ENCODE data around the gene SRP54.
A peak's percentile ranks its signal among the peaks of the same experiment; 100 is the strongest.
"Not testable (repeated sequence)": the region's sequence is repeated elsewhere in the genome, so short reads cannot be mapped to it uniquely, and the experiment has no call there.

SRP54 gene

GRCh38 chr14:35042632-35043031 is 59.8 kb downstream of the SRP54 start:
- H3K4me3 Mint-ChIP-seq = no peak overlapping the region

GRCh38 chr14:35043046-35043445 is 60.3 kb downstream of the SRP54 start:
- peaks cover 23% of the 10 kb centered on the region for H3K4me1 Mint-ChIP-seq
- no peak for ATAC-seq (replicated peaks; ENCODE audit: extremely low read depth, poor library complexity, severe bottlenecking)
- peaks cover 16% of the 10 kb centered on the region for H3K36me3 Mint-ChIP-seq (ENCODE audit: insufficient read depth)
- peak overlapping the region; percentile 63 for H3K27ac Mint-ChIP-seq (ENCODE audit: low read depth)
- no peaks in the 10 kb centered on the region for H3K9me3 Mint-ChIP-seq
- DNase-seq (ENCODE audit: low spot score in 2 of 2) = no peak
- no peak overlapping the region for H3K4me3 Mint-ChIP-seq
- H3K27me3 Mint-ChIP-seq = no peaks in the 10 kb centered on the region

More at GRCh38 chr14:35042632-35043031, 59.8 kb downstream of the SRP54 start:
- no peaks in the 10 kb centered on the region for H3K9me3 Mint-ChIP-seq
- peaks cover 16% of the 10 kb centered on the region for H3K36me3 Mint-ChIP-seq (ENCODE audit: insufficient read depth)
- peaks cover 18% of the 10 kb centered on the region for H3K4me1 Mint-ChIP-seq
- DNase-seq (ENCODE audit: low spot score in 2 of 2) = no peak
- ATAC-seq (replicated peaks; ENCODE audit: extremely low read depth, poor library complexity, severe bottlenecking) = no peak
- no peaks in the 10 kb centered on the region for H3K27me3 Mint-ChIP-seq
- peak overlapping the region; percentile 63 for H3K27ac Mint-ChIP-seq (ENCODE audit: low read depth)

GRCh38 chr14:35044939-35045797 is 62.4 kb downstream of the SRP54 start:
- no peaks in the 10 kb centered on the region for H3K9me3 Mint-ChIP-seq
- H3K4me1 Mint-ChIP-seq = peaks cover 26% of the 10 kb centered on the region
- H3K27me3 Mint-ChIP-seq = no peaks in the 10 kb centered on the region
- ATAC-seq (replicated peaks; ENCODE audit: extremely low read depth, poor library complexity, severe bottlenecking) = no peak
- H3K4me3 Mint-ChIP-seq = peak overlapping the region; percentile 95
- H3K36me3 Mint-ChIP-seq (ENCODE audit: insufficient read depth) = peaks cover 24% of the 10 kb centered on the region
- H3K27ac Mint-ChIP-seq (ENCODE audit: low read depth) = peak overlapping the region; percentile 94
- no peak for DNase-seq (ENCODE audit: low spot score in 2 of 2)

GRCh38 chr14:35045798-35046047 is 62.9 kb downstream of the SRP54 start:
- ATAC-seq (replicated peaks; ENCODE audit: extremely low read depth, poor library complexity, severe bottlenecking) = no peak
- H3K36me3 Mint-ChIP-seq (ENCODE audit: insufficient read depth) = peaks cover 26% of the 10 kb centered on the region

GRCh38 chr14:35046048-35046750 is 63.4 kb downstream of the SRP54 start, which contains the start of gene FAM177A1:
FAM177A1 (plus strand) TSS chr14:35046272; CDS start chr14:35046464, 192 bp downstream.
- peaks cover 28% of the 10 kb centered on the region for H3K36me3 Mint-ChIP-seq (ENCODE audit: insufficient read depth)
- peak within 1 kb of the TSS; percentile 95 for H3K4me3 Mint-ChIP-seq
- peak within 1 kb of the TSS; percentile 94 for H3K27ac Mint-ChIP-seq (ENCODE audit: low read depth)
- H3K9me3 Mint-ChIP-seq = no peaks in the 10 kb centered on the region
- DNase-seq (ENCODE audit: low spot score in 2 of 2) (peak; percentile 91 to 99), ATAC-seq (replicated peaks; ENCODE audit: extremely low read depth, poor library complexity, severe bottlenecking) (peak; percentile 86)
- peaks cover 26% of the 10 kb centered on the region for H3K4me1 Mint-ChIP-seq
- H3K27me3 Mint-ChIP-seq = no peaks in the 10 kb centered on the region

More at GRCh38 chr14:35045798-35046047, 62.9 kb downstream of the SRP54 start:
- H3K27me3 Mint-ChIP-seq = no peaks in the 10 kb centered on the region
- H3K27ac Mint-ChIP-seq (ENCODE audit: low read depth) = peak overlapping the region; percentile 94
- H3K9me3 Mint-ChIP-seq = no peaks in the 10 kb centered on the region
- DNase-seq (ENCODE audit: low spot score in 2 of 2) = no peak
- H3K4me1 Mint-ChIP-seq = peaks cover 26% of the 10 kb centered on the region
- H3K4me3 Mint-ChIP-seq = peak overlapping the region; percentile 95

GRCh38 chr14:35046751-35047536 is 64.2 kb downstream of the SRP54 start:
- H3K27ac Mint-ChIP-seq (ENCODE audit: low read depth) = peak overlapping the region; percentile 94
- no peaks in the 10 kb centered on the region for H3K27me3 Mint-ChIP-seq
- DNase-seq (ENCODE audit: low spot score in 2 of 2) = peak in 1 of 2 donors; percentile 39
- H3K4me1 Mint-ChIP-seq = peaks cover 26% of the 10 kb centered on the region
- no peaks in the 10 kb centered on the region for H3K9me3 Mint-ChIP-seq
- peak; percentile 1 for ATAC-seq (replicated peaks; ENCODE audit: extremely low read depth, poor library complexity, severe bottlenecking)
- H3K36me3 Mint-ChIP-seq (ENCODE audit: insufficient read depth) = peaks cover 28% of the 10 kb centered on the region
- peak overlapping the region; percentile 95 for H3K4me3 Mint-ChIP-seq

GRCh38 chr14:35047976-35048513 is 65.3 kb downstream of the SRP54 start:
- no peaks in the 10 kb centered on the region for H3K27me3 Mint-ChIP-seq
- ATAC-seq (replicated peaks; ENCODE audit: extremely low read depth, poor library complexity, severe bottlenecking) (no peak), DNase-seq (ENCODE audit: low spot score in 2 of 2) (no peak)
- H3K36me3 Mint-ChIP-seq (ENCODE audit: insufficient read depth) = peaks cover 31% of the 10 kb centered on the region
- H3K27ac Mint-ChIP-seq (ENCODE audit: low read depth) = peak overlapping the region; percentile 94
- no peaks in the 10 kb centered on the region for H3K9me3 Mint-ChIP-seq
- H3K4me3 Mint-ChIP-seq = peak overlapping the region; percentile 95
- peaks cover 26% of the 10 kb centered on the region for H3K4me1 Mint-ChIP-seq

GRCh38 chr14:35050652-35051051 is 67.9 kb downstream of the SRP54 start:
- H3K9me3 Mint-ChIP-seq = no peaks in the 10 kb centered on the region
- ATAC-seq (replicated peaks; ENCODE audit: extremely low read depth, poor library complexity, severe bottlenecking) (no peak), DNase-seq (ENCODE audit: low spot score in 2 of 2) (no peak)
- peaks cover 17% of the 10 kb centered on the region for H3K4me1 Mint-ChIP-seq
- peaks cover 39% of the 10 kb centered on the region for H3K36me3 Mint-ChIP-seq (ENCODE audit: insufficient read depth)
- H3K27me3 Mint-ChIP-seq = no peaks in the 10 kb centered on the region
- H3K27ac Mint-ChIP-seq (ENCODE audit: low read depth) = no peak overlapping the region
- H3K4me3 Mint-ChIP-seq = no peak overlapping the region

GRCh38 chr14:35051796-35052195 is 69.0 kb downstream of the SRP54 start:
- H3K27ac Mint-ChIP-seq (ENCODE audit: low read depth) = no peak overlapping the region
- DNase-seq (ENCODE audit: low spot score in 2 of 2) (no peak), ATAC-seq (replicated peaks; ENCODE audit: extremely low read depth, poor library complexity, severe bottlenecking) (no peak)
- H3K4me1 Mint-ChIP-seq = peaks cover 19% of the 10 kb centered on the region
- H3K4me3 Mint-ChIP-seq = no peak overlapping the region
- H3K9me3 Mint-ChIP-seq = no peaks in the 10 kb centered on the region
- peaks cover 33% of the 10 kb centered on the region for H3K36me3 Mint-ChIP-seq (ENCODE audit: insufficient read depth)
- H3K27me3 Mint-ChIP-seq = no peaks in the 10 kb centered on the region

GRCh38 chr14:35052637-35053036 is 69.8 kb downstream of the SRP54 start:
- no peak for ATAC-seq (replicated peaks; ENCODE audit: extremely low read depth, poor library complexity, severe bottlenecking)
- H3K9me3 Mint-ChIP-seq = no peaks in the 10 kb centered on the region
- H3K4me3 Mint-ChIP-seq = no peak overlapping the region
- H3K36me3 Mint-ChIP-seq (ENCODE audit: insufficient read depth) = peaks cover 39% of the 10 kb centered on the region
- peaks cover 17% of the 10 kb centered on the region for H3K4me1 Mint-ChIP-seq
- H3K27ac Mint-ChIP-seq (ENCODE audit: low read depth) = no peak overlapping the region
- H3K27me3 Mint-ChIP-seq = no peaks in the 10 kb centered on the region
- DNase-seq (ENCODE audit: low spot score in 2 of 2) = no peak

- H3K27me3 Mint-ChIP-seq; DNase-seq (ENCODE audit: low spot score in 2 of 2); ATAC-seq (replicated peaks; ENCODE audit: extremely low read depth, poor library complexity, severe bottlenecking); H3K4me1 Mint-ChIP-seq; H3K9me3 Mint-ChIP-seq; H3K4me3 Mint-ChIP-seq: not testable (repeated sequence)
- Mint-ChIP-seq H3K27ac (ENCODE audit: low read depth) (peak overlapping the region; percentile 46), H3K36me3 (ENCODE audit: insufficient read depth) (peaks cover 36% of the 10 kb centered on the region)
Measured at GRCh38 chr14:35061113-35061791, 78.5 kb downstream of the SRP54 start.

- not testable (repeated sequence) for H3K4me3 Mint-ChIP-seq; H3K9me3 Mint-ChIP-seq; H3K4me1 Mint-ChIP-seq; ATAC-seq (replicated peaks; ENCODE audit: extremely low read depth, poor library complexity, severe bottlenecking); H3K27me3 Mint-ChIP-seq; DNase-seq (ENCODE audit: low spot score in 2 of 2); H3K27ac Mint-ChIP-seq (ENCODE audit: low read depth)
- peaks cover 20% of the 10 kb centered on the region for H3K36me3 Mint-ChIP-seq (ENCODE audit: insufficient read depth)
Measured at GRCh38 chr14:35065731-35066130, 82.9 kb downstream of the SRP54 start.
